Chondrocyte (in vitro differentiated cells): Measurements from ENCODE around the gene MSMP. TPM values are rescaled to one million over a fixed set of nuclear protein-coding genes. Genes with fewer than 3 reads are reported as not detected.

Experiments used
- DNase-seq: peaks from one replicate; pipeline ENCODE4 v3.0.0; 2021; ENCODE audit warnings: mixed read lengths, low spot score
- H3K27ac Mint-ChIP-seq: one replicate; pipeline ENCODE4 v1.8.0; 2021; ENCODE audit warnings: mild to moderate bottlenecking, moderate library complexity, mixed read lengths; ENCODE audit not compliant: unreplicated experiment
- H3K27me3 Mint-ChIP-seq: 2 replicates; pipeline ENCODE4 v1.8.0; 2021; ENCODE audit warnings: low read depth, mixed read lengths
- H3K36me3 Mint-ChIP-seq: 2 replicates; pipeline ENCODE4 v1.8.0; 2021; ENCODE audit warnings: low read depth, mixed read lengths
- H3K4me1 Mint-ChIP-seq: 2 replicates; pipeline ENCODE4 v1.8.0; 2021; ENCODE audit warnings: low read depth, mild to moderate bottlenecking, mixed read lengths
- H3K4me3 Mint-ChIP-seq: one replicate; pipeline ENCODE4 v1.8.0; 2021; ENCODE audit warnings: mild to moderate bottlenecking, moderate library complexity, mixed read lengths; ENCODE audit not compliant: unreplicated experiment
- H3K9me3 Mint-ChIP-seq: 2 replicates; pipeline ENCODE4 v1.8.0; 2021; ENCODE audit warnings: low read depth, mixed read lengths
- CTCF ChIP-seq: fragments of 200-600 bp; sonication (generic); IDR thresholded peaks from 2 replicates; pipeline ENCODE4 v1.5.0; 2021; ENCODE audit warnings: antibody characterized with exemption, mild to moderate bottlenecking, moderate library complexity
- total RNA-seq: library from RNA; stranded (reverse); gene quantifications from 3 replicates; pipeline ENCODE4 v1.2.1, GENCODE V29; 2021

MSMP gene
- total RNA-seq, 1 donor from 2014 or later = not detected

DNA sequence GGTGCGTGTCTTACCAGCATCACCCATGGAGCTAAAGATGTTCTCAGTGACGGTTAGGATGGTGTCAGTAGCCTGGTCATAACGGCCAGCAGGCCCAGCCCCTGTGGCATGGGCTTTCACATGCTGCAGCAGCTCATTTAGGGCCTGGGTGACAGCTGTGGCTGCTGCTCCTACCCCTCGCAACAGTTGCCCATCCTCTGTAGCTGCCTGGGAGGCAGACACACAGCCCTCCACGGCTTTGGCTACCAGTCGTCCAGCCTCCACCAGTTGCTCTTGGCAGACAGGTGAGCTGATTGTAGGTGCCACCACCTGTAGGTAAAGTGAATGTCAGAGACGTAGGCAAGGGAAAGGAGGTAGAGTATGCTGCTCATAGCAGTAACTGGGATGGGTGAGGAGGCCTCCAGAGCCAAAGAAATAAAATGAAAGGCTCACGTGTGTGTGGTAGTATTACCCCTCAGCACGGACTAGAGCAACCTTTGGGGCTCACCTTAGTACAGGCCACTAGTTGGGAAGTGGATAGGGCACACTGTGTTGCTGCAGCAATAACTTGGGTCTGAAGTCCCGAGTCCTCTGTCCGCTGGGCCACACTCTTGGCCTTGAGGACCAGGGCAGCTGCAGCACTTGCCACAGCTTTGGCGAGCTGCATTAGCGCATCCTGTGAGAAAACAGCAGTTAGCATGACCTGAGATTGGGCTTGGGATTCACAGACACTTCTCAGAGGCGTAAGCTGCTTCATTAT is 36.8 kb downstream of the MSMP start:
- Mint-ChIP-seq H3K27me3 (no peaks in the 10 kb centered on the region), H3K36me3 (peaks cover 69% of the 10 kb centered on the region), H3K9me3 (no peaks in the 10 kb centered on the region), H3K4me1 (no peaks in the 10 kb centered on the region), H3K4me3 (no peak overlapping the region), H3K27ac (peak overlapping the region; percentile 41)
- DNase-seq = no peak
- no peak for TF ChIP-seq CTCF

GRCh38 chr9:35716230-35716629 is 37.8 kb downstream of the MSMP start:
- no peak for DNase-seq
- H3K4me3 Mint-ChIP-seq = no peak overlapping the region
- H3K27me3 Mint-ChIP-seq = no peaks in the 10 kb centered on the region
- H3K27ac Mint-ChIP-seq = peak overlapping the region; percentile 41
- TF ChIP-seq CTCF = peak; percentile 35
- no peaks in the 10 kb centered on the region for H3K9me3 Mint-ChIP-seq
- H3K4me1 Mint-ChIP-seq = no peaks in the 10 kb centered on the region
- peaks cover 65% of the 10 kb centered on the region for H3K36me3 Mint-ChIP-seq

GRCh38 chr9:35714579-35715252 is 39.4 kb downstream of the MSMP start:
- H3K27ac Mint-ChIP-seq = peak overlapping the region; percentile 54
- no peaks in the 10 kb centered on the region for H3K4me1 Mint-ChIP-seq
- H3K4me3 Mint-ChIP-seq = no peak overlapping the region
- peaks cover 66% of the 10 kb centered on the region for H3K36me3 Mint-ChIP-seq
- H3K9me3 Mint-ChIP-seq = no peaks in the 10 kb centered on the region
- TF ChIP-seq CTCF = no peak
- H3K27me3 Mint-ChIP-seq = no peaks in the 10 kb centered on the region
- DNase-seq = no peak

DNA sequence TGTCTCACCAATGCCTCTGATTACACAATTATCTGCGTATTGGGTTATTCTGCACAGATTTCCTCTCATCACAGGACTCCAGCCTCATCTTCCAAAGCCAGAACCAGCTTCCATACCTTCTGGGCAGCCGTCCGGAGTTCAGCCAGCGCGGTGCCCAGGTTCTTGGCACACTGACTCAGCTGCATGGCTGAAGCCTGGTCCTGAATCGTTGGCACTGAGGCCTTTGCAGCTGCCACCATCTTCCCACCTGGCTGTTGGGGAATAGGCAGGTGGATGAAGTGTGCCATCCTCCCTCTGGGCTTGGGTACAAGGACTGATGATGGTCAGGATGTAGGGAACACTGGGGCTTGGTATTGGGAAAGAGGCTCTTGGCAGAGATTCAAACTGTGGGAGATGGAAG is 40.0 kb downstream of the MSMP start:
- TF ChIP-seq CTCF = no peak
- H3K4me1 Mint-ChIP-seq = no peaks in the 10 kb centered on the region
- H3K9me3 Mint-ChIP-seq = no peaks in the 10 kb centered on the region
- DNase-seq = no peak
- no peaks in the 10 kb centered on the region for H3K27me3 Mint-ChIP-seq
- no peak overlapping the region for H3K4me3 Mint-ChIP-seq
- H3K36me3 Mint-ChIP-seq = peaks cover 63% of the 10 kb centered on the region
- H3K27ac Mint-ChIP-seq = peak overlapping the region; percentile 54

GRCh38 chr9:35713578-35713977 is 40.5 kb downstream of the MSMP start:
- no peaks in the 10 kb centered on the region for H3K9me3 Mint-ChIP-seq
- H3K27ac Mint-ChIP-seq = peak overlapping the region; percentile 77
- DNase-seq = no peak
- no peak for TF ChIP-seq CTCF
- H3K4me1 Mint-ChIP-seq = no peaks in the 10 kb centered on the region
- H3K4me3 Mint-ChIP-seq = no peak overlapping the region
- H3K27me3 Mint-ChIP-seq = no peaks in the 10 kb centered on the region
- H3K36me3 Mint-ChIP-seq = peaks cover 65% of the 10 kb centered on the region
